HCT116 (cell line): Measurements from ENCODE around the gene MRPS35. TPM values are rescaled to one million over a fixed set of nuclear protein-coding genes. Genes with fewer than 3 reads are reported as not detected.

Source experiments
- ATAC-seq: fragments of 200-7000 bp; cut with Tn5 transposase; 2 replicates; pipeline ENCODE4 v1.9.1; 2020; ENCODE audit warnings: mild to moderate bottlenecking, moderate library complexity
- BruUV-seq: library from RNA; stranded (reverse); fragments of 400-500 nt; replicated peaks from 2 replicates; lab custom pipeline; 2021; lab: Mats Ljungman, UMichigan
- CTCF ChIA-PET: fragments of 300-600 bp; sonication (Branson Sonifier 250); formaldehyde crosslinking; loops from one replicate; lab custom pipeline; 2021; ENCODE audit warnings: antibody characterized with exemption; lab: Charles Lee
- POLR2A ChIA-PET: fragments of 300-600, 350-600 bp; sonication (Branson Sonifier 250); formaldehyde crosslinking; loops from one replicate; lab custom pipeline; 2021; ENCODE audit warnings: antibody characterized with exemption; lab: Charles Lee
- RAD21 ChIA-PET, 2 experiments: fragments of 300-600 bp; sonication (Branson Sonifier 250); formaldehyde crosslinking; loops; one replicate each; lab custom pipeline; 2023; ENCODE audit warnings: low total read pairs in 2 of 2; ENCODE audit not compliant: uncharacterized antibody in 2 of 2, unreplicated experiment in 2 of 2, low non-redundant PET in 1 of 2; lab: Charles Lee
- DNase-seq: peaks from one replicate; pipeline ENCODE4 v3.0.0-alpha.2; 2010; ENCODE audit warnings: low read depth, low spot score
- H2AFZ ChIP-seq: fragments of 200-600 bp; shearing (Covaris generic), sonication (generic); 2 replicates; pipeline ENCODE4 v1.6.1; 2017; ENCODE audit warnings: low read depth, mixed run types, mixed read lengths, antibody characterized with exemption, low read length; ENCODE audit not compliant: poor library complexity, severe bottlenecking
- H3K27ac ChIP-seq: 2 replicates; pipeline ENCODE4 v1.5.1; 2012; ENCODE audit warnings: low read depth, low read length
- H3K27me3 ChIP-seq: fragments of 200-600 bp; sonication (generic); 2 replicates; pipeline ENCODE4 v1.6.1; 2016; ENCODE audit warnings: mixed run types, low read length, mixed read lengths; ENCODE audit not compliant: insufficient read depth
- H3K36me3 ChIP-seq, 2 experiments: fragments of 200-500 bp in 1 of 2; fragments of 200-600 bp in 1 of 2; sonication (Bioruptor generic) in 1 of 2; sonication (generic) in 1 of 2; 2 replicates each; pipeline versions ENCODE4 v1.5.1 to v1.6.1; 2014 to 2016; ENCODE audit warnings: low read length in 2 of 2, inconsistent platforms in 1 of 2, mixed read lengths in 1 of 2, mixed run types in 1 of 2; ENCODE audit not compliant: insufficient read depth in 2 of 2, control insufficient read depth in 1 of 2
- H3K4me1 ChIP-seq, 2 experiments: fragments of 200-600 bp in 1 of 2; sonication (generic) in 1 of 2; 2 replicates each; pipeline versions ENCODE4 v1.5.1 to v1.6.1; 2012 to 2017; ENCODE audit warnings: low read length in 2 of 2, inconsistent platforms in 1 of 2, mild to moderate bottlenecking in 1 of 2, mixed read lengths in 1 of 2, mixed run types in 1 of 2, moderate library complexity in 1 of 2; ENCODE audit not compliant: insufficient read depth in 2 of 2, control insufficient read depth in 1 of 2
- H3K4me2 ChIP-seq: fragments of 200-600 bp; sonication (generic); 2 replicates; pipeline ENCODE4 v1.6.1; 2017; ENCODE audit warnings: mixed run types, low read length, mixed read lengths
- H3K4me3 ChIP-seq, 2 experiments: fragments of 200-600 bp in 1 of 2; sonication (generic) in 1 of 2; replicated peaks in 1 of 2; 2 replicates each; pipeline ENCODE4 v1.5.1; 2011 to 2016; ENCODE audit warnings: low read length in 2 of 2, control low read depth in 1 of 2, low read depth in 1 of 2, mild to moderate bottlenecking in 1 of 2, mixed read lengths in 1 of 2, mixed run types in 1 of 2
- H3K79me2 ChIP-seq: fragments of 200-600 bp; sonication (generic); 2 replicates; pipeline ENCODE4 v1.6.1; 2017; ENCODE audit warnings: mild to moderate bottlenecking, mixed run types, low read length, moderate library complexity, mixed read lengths; ENCODE audit not compliant: insufficient read depth
- H3K9ac ChIP-seq: fragments of 200-600 bp; sonication (generic); 2 replicates; pipeline ENCODE4 v1.6.1; 2016; ENCODE audit warnings: low read length, mixed read lengths
- H3K9me2 ChIP-seq: fragments of 200-600 bp; sonication (generic), shearing (Covaris generic); 2 replicates; pipeline ENCODE4 v1.6.1; 2017; ENCODE audit warnings: mixed run types, mild to moderate bottlenecking, moderate library complexity; ENCODE audit not compliant: insufficient read depth
- H3K9me3 ChIP-seq, 2 experiments: fragments of 200-500 bp in 1 of 2; fragments of 200-600 bp in 1 of 2; sonication (Bioruptor generic) in 1 of 2; sonication (generic) in 1 of 2; 2 replicates each; pipeline ENCODE4 v1.6.1; 2014 to 2017; ENCODE audit warnings: low read length in 2 of 2, mixed read lengths in 2 of 2, inconsistent platforms in 1 of 2, low read depth in 1 of 2, mild to moderate bottlenecking in 1 of 2, mixed run types in 1 of 2, moderate library complexity in 1 of 2; ENCODE audit not compliant: control insufficient read depth in 1 of 2, insufficient read depth in 1 of 2
- H4K20me1 ChIP-seq: fragments of 200-600 bp; sonication (generic), shearing (Covaris generic); 2 replicates; pipeline ENCODE4 v1.6.1; 2017; ENCODE audit warnings: mixed run types, mild to moderate bottlenecking, moderate library complexity; ENCODE audit not compliant: insufficient read depth
- CEBPB ChIP-seq: IDR thresholded peaks from 2 replicates; pipeline ENCODE4 v1.6.1; 2012; ENCODE audit warnings: low read depth
- EGR1 ChIP-seq: IDR thresholded peaks from 2 replicates; pipeline ENCODE4 v1.6.1; 2012; ENCODE audit warnings: low read depth
- ELF1 ChIP-seq: IDR thresholded peaks from 2 replicates; pipeline ENCODE4 v1.6.1; 2012; ENCODE audit warnings: low read depth, borderline replicate concordance
- EZH2phosphoT487 ChIP-seq: fragments of 200-600 bp; IDR thresholded peaks from 2 replicates; pipeline ENCODE4 v1.6.1; 2018; ENCODE audit warnings: antibody characterized with exemption, borderline replicate concordance
- FOSL1 ChIP-seq: IDR thresholded peaks from 2 replicates; pipeline ENCODE4 v1.6.1; 2012; ENCODE audit warnings: low read depth
- POLR2A ChIP-seq: IDR thresholded peaks from 2 replicates; pipeline ENCODE4 v1.7.0; 2011; ENCODE audit warnings: borderline replicate concordance; ENCODE audit not compliant: insufficient read depth, insufficient read length; ENCODE audit errors: extremely low read depth
- SP1 ChIP-seq: IDR thresholded peaks from 2 replicates; pipeline ENCODE4 v1.6.1; 2012; ENCODE audit warnings: low read depth
- SRF ChIP-seq: IDR thresholded peaks from 2 replicates; pipeline ENCODE4 v1.6.1; 2012; ENCODE audit warnings: low read depth
- TCF7L2 ChIP-seq: IDR thresholded peaks from 2 replicates; pipeline ENCODE4 v1.7.0; 2011; ENCODE audit warnings: borderline replicate concordance, inconsistent platforms; ENCODE audit not compliant: insufficient read depth, insufficient read length; ENCODE audit errors: extremely low read depth
- YY1 ChIP-seq: IDR thresholded peaks from 2 replicates; pipeline ENCODE4 v1.6.1; 2011; ENCODE audit warnings: low read length, low read depth, moderate library complexity, mild to moderate bottlenecking; ENCODE audit not compliant: insufficient replicate concordance; ENCODE audit errors: extremely low read depth
- ZFX ChIP-seq: fragments of 450-650 bp; IDR thresholded peaks from 2 replicates; pipeline ENCODE4 v1.6.1; 2017
- ZNF274 ChIP-seq: fragments of 200-500 bp; sonication (Bioruptor generic); IDR thresholded peaks from 2 replicates; pipeline ENCODE4 v1.6.1; 2014; ENCODE audit warnings: mild to moderate bottlenecking, low read depth, low read length, inconsistent platforms
- intact Hi-C: fragments of 100-400 bp; cut with micrococcal nuclease; formaldehyde crosslinking; loops from 2 replicates; pipeline ENCODE4 v1.10.0; 2022
- total RNA-seq: library from RNA; stranded (reverse); gene quantifications from one replicate; pipeline ENCODE4 v1.2.1, GENCODE V29; 2021; ENCODE audit not compliant: unreplicated experiment
- TF ChIP-seq, protein P1 (sequence below): IDR thresholded peaks from 2 replicates; pipeline ENCODE4 v1.6.1; 2012; ENCODE audit warnings: low read depth
- TF ChIP-seq, protein P2 (sequence below): IDR thresholded peaks from 2 replicates; pipeline ENCODE4 v1.6.1; 2011; ENCODE audit warnings: mild to moderate bottlenecking, low read length, moderate library complexity; ENCODE audit not compliant: insufficient replicate concordance; ENCODE audit errors: extremely low read depth
- TF ChIP-seq, protein P3 (sequence below), 3 experiments: fragments of 200-600 bp in 1 of 3; sonication (generic) in 1 of 3; IDR thresholded peaks in 2 of 3; conservative IDR thresholded peaks in 1 of 3; 2 replicates each; pipeline ENCODE4 v1.5.1; 2012 to 2017; ENCODE audit warnings: low read depth in 2 of 3, low read length in 2 of 3, antibody characterized with exemption in 1 of 3, borderline replicate concordance in 1 of 3, control low read depth in 1 of 3, mild to moderate bottlenecking in 1 of 3, mixed read lengths in 1 of 3, mixed run types in 1 of 3, moderate library complexity in 1 of 3; ENCODE audit not compliant: insufficient read depth in 1 of 3
- TF ChIP-seq, protein P4 (sequence below): IDR thresholded peaks from 2 replicates; pipeline ENCODE4 v1.6.1; 2012

Gene MRPS35
- total RNA-seq, 1 experiment from 2014 or later = 55.4 TPM

DNA sequence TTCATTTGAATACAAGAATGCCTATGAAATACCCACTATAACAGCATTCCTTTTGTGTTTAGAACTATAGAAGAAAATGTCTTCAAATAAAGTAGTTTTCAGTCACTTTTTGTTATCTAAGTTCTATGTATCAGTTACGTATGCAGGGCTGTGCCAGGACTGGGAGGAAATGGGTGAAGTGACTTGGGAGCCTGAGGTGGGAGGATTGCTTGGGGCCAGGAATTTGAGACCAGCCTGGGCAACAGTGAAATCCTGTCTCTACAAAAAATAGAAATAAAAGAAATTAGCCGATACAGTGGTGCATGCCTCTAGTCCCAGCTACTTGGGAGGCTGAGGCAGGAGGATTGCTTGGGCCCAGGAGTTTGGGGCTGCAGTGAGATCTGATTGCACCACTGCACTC is 92.3 kb downstream of the MRPS35 start:
- no peak overlapping the region for H3K27ac ChIP-seq
- H3K4me2 ChIP-seq = no peak overlapping the region
- ATAC-seq (no peak), DNase-seq (no peak)
- no peak overlapping the region for H3K4me3 ChIP-seq
- intact Hi-C loops = no loop called here
- H3K9me2 ChIP-seq = no peaks in the 10 kb centered on the region
- CTCF ChIA-PET = no interaction called here
- H3K36me3 ChIP-seq = peaks cover 7 to 13% of the 10 kb centered on the region in 2 experiments; a peak in 3 of 4 replicates
- no peaks in the 10 kb centered on the region for H3K4me1 ChIP-seq
- TF ChIP-seq EGR1 (no peak), ELF1 (no peak), POLR2A (no peak), CEBPB (no peak), EZH2phosphoT487 (no peak), ZNF274 (no peak), TCF7L2 (no peak), YY1 (no peak), ZFX (no peak), SRF (no peak), SP1 (no peak), FOSL1 (no peak)
- TF ChIP-seq, protein P1, sequence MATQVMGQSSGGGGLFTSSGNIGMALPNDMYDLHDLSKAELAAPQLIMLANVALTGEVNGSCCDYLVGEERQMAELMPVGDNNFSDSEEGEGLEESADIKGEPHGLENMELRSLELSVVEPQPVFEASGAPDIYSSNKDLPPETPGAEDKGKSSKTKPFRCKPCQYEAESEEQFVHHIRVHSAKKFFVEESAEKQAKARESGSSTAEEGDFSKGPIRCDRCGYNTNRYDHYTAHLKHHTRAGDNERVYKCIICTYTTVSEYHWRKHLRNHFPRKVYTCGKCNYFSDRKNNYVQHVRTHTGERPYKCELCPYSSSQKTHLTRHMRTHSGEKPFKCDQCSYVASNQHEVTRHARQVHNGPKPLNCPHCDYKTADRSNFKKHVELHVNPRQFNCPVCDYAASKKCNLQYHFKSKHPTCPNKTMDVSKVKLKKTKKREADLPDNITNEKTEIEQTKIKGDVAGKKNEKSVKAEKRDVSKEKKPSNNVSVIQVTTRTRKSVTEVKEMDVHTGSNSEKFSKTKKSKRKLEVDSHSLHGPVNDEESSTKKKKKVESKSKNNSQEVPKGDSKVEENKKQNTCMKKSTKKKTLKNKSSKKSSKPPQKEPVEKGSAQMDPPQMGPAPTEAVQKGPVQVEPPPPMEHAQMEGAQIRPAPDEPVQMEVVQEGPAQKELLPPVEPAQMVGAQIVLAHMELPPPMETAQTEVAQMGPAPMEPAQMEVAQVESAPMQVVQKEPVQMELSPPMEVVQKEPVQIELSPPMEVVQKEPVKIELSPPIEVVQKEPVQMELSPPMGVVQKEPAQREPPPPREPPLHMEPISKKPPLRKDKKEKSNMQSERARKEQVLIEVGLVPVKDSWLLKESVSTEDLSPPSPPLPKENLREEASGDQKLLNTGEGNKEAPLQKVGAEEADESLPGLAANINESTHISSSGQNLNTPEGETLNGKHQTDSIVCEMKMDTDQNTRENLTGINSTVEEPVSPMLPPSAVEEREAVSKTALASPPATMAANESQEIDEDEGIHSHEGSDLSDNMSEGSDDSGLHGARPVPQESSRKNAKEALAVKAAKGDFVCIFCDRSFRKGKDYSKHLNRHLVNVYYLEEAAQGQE = no peak
- TF ChIP-seq, protein P2, sequence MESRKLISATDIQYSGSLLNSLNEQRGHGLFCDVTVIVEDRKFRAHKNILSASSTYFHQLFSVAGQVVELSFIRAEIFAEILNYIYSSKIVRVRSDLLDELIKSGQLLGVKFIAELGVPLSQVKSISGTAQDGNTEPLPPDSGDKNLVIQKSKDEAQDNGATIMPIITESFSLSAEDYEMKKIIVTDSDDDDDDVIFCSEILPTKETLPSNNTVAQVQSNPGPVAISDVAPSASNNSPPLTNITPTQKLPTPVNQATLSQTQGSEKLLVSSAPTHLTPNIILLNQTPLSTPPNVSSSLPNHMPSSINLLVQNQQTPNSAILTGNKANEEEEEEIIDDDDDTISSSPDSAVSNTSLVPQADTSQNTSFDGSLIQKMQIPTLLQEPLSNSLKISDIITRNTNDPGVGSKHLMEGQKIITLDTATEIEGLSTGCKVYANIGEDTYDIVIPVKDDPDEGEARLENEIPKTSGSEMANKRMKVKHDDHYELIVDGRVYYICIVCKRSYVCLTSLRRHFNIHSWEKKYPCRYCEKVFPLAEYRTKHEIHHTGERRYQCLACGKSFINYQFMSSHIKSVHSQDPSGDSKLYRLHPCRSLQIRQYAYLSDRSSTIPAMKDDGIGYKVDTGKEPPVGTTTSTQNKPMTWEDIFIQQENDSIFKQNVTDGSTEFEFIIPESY = no peak
- TF ChIP-seq, protein P3, sequence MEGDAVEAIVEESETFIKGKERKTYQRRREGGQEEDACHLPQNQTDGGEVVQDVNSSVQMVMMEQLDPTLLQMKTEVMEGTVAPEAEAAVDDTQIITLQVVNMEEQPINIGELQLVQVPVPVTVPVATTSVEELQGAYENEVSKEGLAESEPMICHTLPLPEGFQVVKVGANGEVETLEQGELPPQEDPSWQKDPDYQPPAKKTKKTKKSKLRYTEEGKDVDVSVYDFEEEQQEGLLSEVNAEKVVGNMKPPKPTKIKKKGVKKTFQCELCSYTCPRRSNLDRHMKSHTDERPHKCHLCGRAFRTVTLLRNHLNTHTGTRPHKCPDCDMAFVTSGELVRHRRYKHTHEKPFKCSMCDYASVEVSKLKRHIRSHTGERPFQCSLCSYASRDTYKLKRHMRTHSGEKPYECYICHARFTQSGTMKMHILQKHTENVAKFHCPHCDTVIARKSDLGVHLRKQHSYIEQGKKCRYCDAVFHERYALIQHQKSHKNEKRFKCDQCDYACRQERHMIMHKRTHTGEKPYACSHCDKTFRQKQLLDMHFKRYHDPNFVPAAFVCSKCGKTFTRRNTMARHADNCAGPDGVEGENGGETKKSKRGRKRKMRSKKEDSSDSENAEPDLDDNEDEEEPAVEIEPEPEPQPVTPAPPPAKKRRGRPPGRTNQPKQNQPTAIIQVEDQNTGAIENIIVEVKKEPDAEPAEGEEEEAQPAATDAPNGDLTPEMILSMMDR (IDR thresholded peaks at IDR 0.05 in 2 of 3, conservative IDR thresholded peaks at IDR 0.05 in 1 of 3; ENCODE audit: borderline replicate concordance in 1 of 3, insufficient read depth in 1 of 3, low read depth in 2 of 3, low read length in 2 of 3) = no peak
- TF ChIP-seq, protein P4, sequence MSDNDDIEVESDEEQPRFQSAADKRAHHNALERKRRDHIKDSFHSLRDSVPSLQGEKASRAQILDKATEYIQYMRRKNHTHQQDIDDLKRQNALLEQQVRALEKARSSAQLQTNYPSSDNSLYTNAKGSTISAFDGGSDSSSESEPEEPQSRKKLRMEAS = no peak
- H3K27me3 ChIP-seq = no peaks in the 10 kb centered on the region
- RAD21 ChIA-PET = no interaction called here
- no peaks in the 10 kb centered on the region for H4K20me1 ChIP-seq
- H2AFZ ChIP-seq = no peak overlapping the region
- POLR2A ChIA-PET = no interaction called here
- H3K79me2 ChIP-seq = no peaks in the 10 kb centered on the region
- H3K9ac ChIP-seq = no peak overlapping the region
- no TSS peak for BruUV-seq
- H3K9me3 ChIP-seq = no peaks in the 10 kb centered on the region
